GM21528 (cell line): ENCODE measurements around the gene NGEF.

Experiments used
- ATAC-seq: cut with Tn5 transposase; IDR thresholded peaks from one replicate; pipeline ENCODE4 v1.9.1; 2021; ENCODE audit warnings: mild to moderate bottlenecking, moderate library complexity; ENCODE audit not compliant: unreplicated experiment, low FRiP score

The NGEF gene

DNA sequence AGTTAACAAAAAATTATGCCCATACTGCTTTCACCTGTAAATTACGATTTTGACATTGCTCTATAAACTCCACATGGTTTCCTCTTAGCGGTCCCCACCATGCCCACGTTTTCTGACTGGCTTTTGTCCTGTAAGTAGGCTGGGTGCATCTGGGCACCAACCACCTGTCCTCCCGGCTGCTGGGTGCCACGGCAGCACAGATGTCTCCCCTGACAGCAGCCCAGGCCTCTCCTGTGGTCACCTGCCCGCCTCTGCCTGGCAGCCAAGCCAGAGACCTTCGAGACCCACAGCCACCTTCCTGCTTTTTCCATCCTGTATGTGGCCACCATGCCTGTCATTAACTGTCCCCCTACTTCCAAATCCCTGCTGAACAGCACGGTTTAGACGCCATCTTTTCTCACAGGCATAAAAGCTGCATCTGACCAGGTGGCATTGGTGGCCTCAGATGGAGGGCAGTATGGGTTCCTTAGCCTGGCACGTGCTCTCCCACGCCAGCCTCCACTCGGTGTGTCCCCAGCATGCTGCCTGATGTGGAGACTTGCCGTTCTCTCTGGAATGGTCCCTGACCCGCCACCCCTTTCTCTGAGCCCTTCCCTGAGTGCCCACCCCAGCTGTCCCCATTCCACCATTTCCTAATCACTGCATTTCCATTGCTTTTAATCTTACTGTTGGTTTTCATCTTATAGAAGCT, 124.1 kb downstream of the NGEF start:
- ATAC-seq: no peak

DNA sequence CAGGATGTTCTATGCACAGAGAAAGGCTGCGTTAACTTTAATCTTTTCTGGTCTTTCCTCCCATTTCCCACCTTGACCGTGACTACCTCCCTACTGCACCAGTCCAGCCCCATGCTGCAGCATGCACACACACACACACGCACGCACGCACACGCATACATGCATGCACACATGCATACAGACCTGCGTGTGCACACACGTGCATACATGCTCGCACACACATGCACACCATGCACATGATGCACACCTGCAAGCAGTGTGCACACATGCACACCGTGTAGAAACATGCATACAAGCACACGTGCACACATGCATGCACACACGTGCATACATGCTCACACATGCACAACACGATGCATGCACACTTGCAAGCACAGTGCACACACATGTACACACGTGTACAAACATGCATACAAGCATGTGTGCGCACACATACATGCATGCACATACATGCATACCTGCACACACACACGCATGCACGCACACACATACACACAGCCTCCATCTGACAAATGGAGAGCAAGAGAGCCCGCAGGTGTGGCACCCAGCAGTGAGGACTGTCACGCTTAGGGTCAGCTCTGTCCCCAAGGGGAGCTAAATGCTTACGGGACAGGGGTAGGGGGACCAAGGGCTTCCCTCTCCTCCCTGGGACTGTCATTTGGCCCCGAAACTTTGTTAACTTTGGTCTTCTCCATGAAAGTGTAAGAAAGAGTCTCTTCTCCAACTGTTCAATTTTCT, 124.8 kb downstream of the NGEF start:
- no peak for ATAC-seq

DNA sequence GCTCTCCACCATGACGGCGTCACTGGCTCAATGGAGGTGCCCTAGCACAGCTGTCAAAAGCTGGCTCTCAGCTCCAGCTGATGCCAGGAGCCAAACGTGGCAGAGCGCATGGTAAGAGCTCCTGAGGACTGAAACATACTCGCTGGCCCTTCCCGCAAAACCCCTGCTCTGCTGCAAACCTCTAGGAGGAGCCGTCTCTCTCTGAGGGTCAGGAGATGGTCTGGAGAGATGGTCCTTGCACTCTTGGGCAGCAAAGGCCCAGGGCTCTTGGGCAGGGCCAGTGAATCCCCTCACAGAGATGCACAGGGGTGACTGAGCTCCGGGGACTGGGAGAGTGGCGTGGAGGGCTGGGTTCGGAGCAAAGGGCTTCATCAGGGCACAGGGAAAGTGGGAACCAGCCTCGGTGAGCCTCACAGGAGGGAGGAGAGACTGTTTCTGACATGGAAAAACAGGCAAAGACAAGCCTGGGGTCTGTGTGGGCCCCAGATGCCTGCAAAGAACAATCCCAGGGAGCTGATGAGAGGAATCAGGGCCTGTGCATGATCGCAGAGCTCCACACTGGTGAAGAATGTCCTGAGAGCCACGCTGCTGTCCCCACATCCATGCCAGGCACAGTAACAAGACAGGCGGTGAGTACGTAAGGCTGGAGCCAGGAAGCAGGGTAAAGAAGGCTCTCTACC, 125.7 kb downstream of the NGEF start:
- no peak for ATAC-seq

DNA sequence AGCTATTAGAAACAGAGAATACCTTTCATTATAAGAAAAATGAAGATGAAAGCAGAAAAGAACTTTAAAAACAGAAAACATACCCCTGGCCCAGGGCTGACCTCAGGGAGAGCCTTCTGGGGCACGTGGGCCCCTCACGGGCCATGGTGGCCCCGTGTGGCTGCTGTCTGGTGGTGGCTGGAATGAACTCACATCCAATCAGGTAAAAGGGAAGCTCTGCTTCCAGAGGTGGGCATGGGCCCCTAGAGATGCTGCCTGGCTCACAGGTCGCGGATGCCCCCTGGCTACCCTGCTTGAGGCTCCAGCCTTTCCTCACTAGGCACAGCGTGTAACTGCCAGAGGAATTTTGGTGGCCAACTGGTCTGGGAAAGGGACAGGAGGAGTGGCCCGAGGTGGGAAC, 126.4 kb downstream of the NGEF start:
- no peak for ATAC-seq

DNA sequence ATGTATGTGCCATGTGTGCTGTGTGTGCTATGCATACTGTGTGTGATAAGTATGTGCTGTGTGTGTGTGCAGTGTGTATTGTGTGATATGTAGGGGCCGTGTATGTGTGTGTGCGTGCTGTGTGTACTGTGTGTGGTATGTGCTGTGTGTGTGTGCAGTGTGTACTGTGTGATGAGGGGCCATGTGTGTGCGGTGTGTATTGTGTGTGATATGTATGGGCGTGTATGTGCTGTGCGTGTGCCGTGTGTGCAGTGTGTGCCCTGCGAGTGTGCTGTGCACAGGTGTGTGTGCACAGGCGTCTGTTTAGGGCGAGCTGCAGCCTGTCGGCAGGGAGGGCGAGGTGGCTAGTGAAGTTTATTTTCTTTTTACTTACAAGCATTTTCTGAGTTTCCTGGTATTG, 126.9 kb downstream of the NGEF start:
- no peak for ATAC-seq

DNA sequence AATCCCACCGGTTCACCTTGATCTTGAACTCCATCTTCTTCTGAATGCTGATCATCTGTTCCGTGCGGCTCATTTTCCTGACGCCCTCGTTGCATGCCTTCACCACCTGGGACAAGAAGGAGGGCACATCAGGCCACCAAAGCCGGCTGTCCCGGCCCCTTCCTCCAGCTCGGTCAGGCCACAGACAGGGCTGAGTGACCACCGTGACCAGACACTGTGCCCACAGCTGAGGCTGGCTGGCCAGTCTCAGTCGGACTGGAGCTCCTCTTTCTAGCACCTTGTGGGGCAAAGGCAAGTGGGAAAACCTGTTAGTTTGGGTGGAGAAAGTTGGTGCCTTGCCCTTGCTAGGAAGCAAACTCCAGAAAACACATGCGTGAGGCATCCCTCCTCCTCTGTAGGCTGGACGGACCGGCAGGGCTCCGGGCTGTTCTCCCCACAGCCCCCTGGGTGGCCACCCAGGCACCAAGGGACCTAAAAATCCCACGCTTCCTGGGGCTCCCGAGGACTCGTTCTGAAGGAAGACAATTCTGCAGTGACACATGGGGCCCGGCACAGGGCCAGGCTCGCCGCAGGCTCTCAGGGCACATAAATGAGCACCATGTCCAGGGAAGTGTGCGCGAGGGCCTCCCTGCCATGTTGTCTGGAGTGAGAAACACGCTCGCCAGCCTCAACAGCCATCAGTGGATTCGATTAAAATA, 127.6 kb downstream of the NGEF start:
- no peak for ATAC-seq

DNA sequence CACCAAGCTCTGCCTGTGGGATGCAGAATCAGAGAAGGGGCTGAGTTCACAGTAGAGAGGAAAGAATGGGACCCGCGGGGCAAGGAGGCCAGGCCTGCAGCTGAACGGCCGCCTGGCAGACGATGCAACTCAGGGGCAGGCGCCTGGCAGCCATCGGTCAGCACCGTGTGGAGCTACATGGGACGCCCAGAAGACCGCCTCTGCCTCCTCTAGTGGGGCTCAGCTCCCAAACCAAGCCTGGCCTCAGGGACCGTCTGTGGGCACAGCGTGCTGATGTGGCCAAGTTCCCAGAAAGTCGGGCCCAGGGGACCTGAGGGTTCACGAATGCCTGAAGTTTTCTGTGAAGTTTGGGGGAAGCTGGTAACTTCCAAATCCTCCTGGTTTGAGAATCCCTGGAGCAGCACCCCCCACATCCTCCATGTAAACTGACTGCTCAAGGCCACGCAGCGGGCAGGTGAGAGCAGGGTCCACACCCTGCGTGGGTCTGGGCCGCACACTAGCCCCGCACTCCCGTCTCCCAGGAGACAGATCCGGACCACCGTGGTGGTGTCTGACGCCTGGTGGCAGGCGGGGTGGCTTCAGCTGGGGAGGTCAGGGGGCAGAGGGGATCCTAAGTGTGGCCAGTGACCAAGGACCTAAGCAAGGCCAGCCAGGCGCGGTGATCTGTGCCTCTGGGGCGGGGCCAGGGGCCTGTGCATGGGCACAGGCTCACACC, 128.3 kb downstream of the NGEF start:
- no peak for ATAC-seq

DNA sequence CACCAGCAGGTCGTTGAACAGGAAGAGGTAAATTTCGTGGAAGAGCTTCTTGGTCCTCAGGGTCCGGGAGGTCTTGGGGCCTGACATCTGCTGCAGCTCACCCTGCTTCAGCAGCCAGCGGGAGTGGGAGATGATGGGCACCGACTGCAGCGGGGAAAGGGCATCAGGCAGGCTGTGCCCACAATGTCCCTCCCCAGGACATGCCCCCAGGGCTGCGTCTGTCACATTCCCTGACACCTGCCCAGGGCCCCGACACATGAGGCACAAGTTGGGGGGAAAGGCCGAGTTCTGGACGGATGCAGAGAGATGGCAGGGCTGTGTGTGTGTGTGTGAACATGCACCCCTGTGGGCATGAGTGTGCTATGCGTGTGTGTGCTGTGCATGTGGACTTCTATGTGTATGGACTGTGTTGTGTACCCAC, 129.0 kb downstream of the NGEF start:
- ATAC-seq: no peak

DNA sequence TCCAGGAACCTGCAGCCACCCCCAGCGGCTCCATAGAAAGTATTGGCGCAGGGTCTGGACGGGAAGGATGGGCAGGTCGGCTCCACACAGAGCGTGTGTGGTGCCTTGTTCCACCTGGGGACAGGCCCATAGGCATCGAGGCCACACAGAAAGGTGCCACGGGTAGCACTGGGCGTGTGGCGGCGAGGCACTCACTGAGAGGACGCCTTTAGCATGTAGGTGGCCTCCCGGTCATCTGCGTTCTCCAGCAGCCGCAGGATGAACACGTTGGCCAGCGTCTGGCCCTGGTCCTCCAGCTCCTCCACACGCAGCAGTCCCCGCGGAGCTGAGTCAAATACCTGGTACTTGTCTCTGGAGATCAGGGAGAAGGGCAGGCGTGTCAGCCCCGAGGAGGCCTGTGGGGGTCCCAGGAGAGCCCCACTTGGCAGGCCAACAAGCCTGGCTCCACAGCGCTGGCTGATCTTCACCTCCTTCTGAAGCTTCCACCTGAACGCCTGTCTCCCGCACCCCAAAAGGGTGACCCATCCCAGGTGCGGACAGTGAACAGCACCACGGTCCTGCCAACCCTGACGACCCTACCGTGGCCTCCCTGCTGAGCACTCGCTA, 129.8 kb downstream of the NGEF start:
- no peak for ATAC-seq

DNA sequence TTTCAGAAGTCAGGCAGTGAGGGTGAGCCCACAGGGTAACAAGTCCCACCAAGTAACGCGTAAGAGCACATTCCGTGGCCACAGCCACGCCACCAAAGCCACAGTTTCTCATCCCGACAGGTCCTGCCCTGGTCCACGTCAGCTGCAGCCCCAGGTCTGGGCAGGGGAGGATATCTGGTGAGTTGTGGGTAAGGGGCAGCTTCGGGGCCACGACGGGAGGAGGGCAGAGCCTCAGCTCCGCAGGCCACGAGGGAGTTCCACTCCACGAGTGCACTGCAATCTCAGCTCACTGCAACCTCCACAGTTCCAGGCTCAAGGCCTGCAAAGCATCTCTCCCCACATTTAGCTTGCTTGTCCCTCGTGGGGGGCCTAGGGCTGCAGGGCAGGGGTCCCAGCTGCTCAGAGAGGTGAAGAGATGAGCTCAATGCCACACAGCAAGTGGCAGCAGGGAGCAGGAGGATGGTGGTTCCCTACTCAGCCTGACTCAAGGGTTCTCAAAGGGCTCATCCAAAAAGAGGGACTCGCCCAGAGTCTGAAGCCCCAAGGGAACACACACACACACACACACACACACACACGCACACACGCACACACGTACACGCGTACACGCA, 130.4 kb downstream of the NGEF start:
- ATAC-seq: no peak

DNA sequence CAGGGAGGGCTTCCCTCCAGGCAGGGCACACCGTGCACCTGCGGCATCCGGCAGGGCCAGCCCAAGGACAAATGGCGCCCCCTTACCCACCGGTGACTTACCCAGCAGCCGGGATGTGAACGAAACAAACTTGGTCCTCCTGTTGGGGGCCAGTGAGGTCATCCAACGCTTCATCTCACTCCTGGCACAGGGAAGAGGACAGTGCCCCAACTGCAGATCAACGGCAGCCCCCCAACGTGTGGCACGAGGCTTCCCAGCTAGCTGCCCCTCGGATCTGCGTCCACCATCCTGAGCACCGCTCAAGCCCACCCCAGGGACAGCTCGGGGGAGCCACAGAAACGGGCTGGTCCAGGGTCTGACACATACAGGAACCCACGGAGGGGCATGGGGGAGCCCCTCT, 131.0 kb downstream of the NGEF start:
- ATAC-seq: no peak

DNA sequence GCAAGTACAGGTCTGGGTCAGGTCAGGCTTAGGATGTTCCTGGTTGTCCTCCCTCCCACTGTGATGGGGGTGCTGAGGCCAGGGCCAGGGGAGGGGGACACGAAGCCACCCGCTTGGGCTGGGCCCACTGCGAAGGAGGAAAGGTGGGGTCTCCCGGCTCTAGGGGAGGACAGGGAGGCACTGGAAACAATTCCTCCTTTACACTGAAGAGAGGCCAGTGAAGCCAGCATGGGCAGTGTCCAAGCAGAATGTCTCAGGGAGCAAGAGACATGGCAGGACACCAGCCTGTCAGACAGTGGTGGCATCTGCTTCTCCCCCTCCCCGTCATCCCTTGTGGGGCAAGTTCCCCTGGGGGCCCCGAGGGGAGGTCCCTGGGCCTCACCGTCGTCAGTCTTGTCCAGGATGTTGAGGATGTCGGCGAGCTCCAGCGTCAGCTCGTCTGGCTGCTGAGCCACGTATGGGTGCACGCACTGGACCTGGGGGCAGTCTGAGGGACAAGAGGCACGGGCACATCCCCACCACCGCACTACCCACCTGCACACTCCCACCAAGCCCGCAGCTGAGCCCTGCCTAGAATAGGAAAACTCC, 132.2 kb downstream of the NGEF start:
- ATAC-seq: no peak

DNA sequence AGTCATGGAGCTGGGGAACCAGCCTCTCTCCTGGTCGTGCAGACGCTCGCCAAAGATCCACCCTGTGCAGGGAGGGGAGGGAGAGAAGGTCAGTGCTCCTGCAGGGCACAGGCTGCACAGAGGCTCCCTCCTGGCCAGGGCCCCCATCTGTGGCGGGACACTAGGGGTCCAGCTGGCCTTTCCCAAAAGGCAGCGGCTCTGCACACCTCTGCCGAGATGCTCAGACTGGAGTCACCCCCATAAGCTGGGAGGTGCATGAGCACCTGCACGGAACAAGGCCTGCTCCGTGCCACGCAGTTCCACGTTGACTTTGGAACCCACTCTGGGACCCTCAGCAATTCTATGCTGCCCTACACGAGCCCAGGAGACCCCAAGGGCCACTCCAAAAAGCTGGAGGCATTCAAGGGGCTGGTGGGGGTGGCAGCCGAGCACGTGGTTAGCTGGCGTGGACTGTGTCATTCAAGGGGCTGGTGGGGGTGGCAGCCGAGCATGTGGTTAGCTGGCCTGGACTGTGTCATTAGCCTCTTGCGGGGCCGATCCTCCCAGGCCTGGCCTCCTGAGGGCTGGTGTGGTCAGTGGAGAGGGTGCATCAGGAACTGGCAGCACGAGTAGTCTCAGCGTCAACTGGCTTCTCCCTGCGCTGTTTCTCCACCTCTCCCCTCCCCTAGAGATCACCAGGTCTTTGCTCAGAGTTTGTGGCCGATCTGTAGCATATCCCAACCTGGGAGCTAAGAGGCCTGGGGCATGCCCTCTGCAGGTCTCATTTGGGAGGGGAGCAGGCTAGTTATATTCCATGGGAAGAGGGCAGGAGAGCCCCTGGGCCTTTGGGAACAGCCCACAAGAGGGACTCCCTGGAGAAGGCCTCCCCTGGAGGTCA, 133.2 kb downstream of the NGEF start:
- ATAC-seq: no peak

DNA sequence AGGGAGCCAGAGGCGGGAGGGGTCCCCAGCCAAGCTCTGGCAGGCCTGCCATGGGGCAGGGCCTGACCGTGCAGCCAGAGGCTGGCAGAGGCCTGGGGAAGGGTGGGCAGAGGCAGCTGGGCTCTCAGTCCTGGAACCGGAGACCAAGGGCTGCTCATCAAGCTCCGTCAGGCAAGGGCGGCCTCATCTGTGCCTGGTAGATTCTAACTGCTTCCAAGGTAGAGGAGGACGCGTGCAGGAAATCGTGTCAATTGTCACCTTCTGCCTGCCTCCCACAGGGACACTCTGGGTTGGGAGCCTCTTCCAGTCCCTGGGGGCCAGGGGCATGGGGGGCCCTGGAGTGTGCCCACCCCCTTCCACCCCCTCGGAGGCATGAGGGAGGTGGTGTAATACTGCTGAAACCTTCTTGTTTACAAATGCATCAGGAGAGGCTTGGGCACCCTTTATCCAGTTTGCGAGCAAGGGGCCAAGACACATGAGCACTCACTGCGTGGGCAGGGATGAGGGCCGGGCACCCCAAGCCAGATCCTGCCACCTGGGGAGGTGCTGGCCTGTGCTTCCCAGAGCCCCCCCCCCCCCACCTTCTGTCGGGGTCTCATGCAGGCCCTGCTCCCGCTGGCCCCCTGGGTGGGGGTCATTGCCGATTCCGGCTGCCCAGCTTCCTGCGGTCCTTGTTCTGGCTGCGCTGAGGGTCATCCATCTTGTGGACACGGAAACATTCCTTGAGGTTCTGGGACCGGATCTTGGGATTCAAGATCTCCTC, 134.0 kb downstream of the NGEF start:
- no peak for ATAC-seq

DNA sequence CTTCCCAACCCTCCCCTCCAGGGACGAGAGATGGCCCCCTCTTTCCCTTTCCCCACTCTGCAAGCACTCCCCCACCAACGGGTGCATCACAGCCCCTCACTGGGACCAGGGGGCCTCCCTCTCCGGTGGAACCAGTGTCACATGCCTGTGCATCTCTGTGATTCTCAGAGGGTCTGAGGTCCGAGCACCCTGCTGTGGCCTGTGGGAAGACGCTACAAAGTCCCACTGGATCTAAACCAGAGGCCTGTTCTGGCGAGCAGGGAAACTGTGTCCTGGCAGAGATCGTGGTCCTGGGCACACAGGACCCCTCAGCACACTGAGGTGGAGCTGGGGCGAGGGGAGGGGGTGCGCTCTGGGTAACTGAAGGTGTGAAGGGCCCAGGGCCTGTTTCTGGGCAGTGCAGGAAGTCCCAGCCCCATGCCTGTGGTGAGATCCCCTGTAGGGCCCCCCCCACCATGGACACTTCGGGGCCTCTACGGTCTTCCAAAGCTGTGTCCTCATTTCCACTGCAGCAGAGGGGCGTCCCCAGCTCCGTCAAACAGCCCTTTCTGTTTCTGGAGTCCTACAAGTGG, 135.0 kb downstream of the NGEF start:
- ATAC-seq: no peak

DNA sequence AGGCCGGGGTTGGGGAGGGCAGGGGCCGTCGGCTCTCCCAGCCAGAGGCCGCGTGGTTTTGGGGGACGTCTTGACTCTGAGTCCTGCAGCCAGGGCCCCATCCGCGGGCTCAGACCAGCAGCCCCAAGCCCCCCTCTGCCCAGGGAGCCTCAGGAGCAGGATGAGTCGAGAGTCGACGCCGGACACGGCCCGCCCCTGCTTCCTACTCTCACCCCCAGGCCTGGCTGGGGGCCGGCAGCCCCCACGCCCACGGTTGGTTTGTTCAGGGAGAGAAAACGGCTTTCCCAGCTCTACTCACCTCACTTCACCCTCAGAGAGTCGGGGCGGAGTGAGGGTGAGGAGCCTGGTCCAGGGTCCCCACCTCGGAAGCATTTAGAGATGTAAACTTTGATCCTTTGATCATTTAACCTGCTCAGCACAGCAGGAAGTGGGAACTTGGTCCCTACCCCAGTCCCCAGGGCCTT, 136.0 kb downstream of the NGEF start:
- no peak for ATAC-seq
